ENCODE data around the gene MPLKIP.
A peak's percentile ranks its signal among the peaks of the same experiment; 100 is the strongest.
"Not testable (repeated sequence)": the region's sequence is repeated elsewhere in the genome, so short reads cannot be mapped to it uniquely, and the experiment has no call there.

The MPLKIP gene

DNA sequence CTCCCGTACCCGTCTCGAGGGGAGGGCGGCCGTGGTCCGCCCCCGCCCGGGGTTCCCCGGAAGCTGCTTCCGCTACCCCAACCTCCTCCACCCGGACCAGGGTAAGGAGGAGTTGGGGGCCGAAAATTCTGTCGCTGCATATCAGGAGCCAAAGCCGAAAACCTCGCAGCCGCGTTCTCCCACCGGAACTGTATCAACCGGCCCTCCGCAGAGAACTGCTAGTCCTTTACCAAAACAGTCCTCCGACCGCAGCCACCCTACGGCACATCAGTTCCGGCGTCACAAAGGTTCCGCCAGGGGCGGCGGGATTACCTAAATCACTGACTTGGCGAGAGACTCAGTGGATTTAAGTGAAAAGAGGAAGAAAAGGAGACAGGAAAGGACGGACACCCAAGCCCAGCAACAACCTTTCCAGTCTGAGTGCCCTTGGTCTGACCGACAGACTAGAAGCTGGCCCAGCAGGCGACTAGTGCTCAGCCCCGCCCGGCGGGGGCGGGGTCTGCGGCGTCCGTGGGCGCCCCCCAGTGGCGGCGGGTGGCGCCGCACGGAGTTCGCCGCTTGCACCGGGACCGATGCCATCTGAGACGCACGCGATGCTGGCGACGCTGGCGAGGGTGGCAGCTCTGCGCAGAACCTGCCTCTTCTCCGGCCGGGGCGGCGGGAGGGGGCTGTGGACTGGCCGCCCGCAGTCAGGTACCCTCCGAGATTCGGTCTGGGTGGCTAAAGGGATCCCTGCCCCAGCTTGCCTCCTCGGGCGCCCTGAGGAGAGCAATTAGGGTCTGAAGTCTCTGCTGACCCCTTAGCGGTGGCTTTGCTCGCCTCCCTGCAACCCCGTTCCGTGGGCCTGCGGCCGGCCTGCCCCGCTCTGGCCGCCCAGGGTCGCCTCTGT lies at the start of gene MPLKIP, which contains the start of gene SUGCT:
Gene MPLKIP, minus strand, starts transcription at position 195 of the 889 bp plus-strand sequence. Its CDS starts 55 bp downstream, at position 140.
Gene SUGCT, plus strand, starts transcription at position 578 of the 889 bp plus-strand sequence.
- peak; percentile 82 to 83 for DNase-seq

DNA sequence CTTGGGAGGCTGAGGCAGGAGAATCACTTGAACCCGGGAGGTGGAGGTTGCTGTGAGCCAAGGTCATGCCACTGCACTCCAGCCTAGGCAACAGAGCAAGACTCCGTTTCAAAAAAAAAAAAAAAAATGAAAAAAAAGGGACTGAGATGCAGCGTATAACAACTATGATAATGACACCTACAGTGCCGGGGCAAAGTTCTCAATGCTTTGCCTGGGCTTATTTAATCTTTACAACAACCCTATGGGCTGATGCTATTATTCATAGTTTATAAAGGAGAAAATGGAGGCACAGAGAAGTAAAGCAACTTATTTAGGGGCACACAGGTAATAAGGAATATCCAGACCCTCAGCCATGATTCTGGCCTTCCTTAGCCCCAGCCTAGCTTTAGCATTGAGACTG lies 48.0 kb upstream of the MPLKIP start:
- DNase-seq, result no peak

- no peak for DNase-seq
These were observed 42.6 kb upstream of the MPLKIP start for GRCh38 chr7:40177071-40177470.

GRCh38 chr7:40175725-40176510 lies 41.5 kb upstream of the MPLKIP start:
- DNase-seq, result no peak

- DNase-seq, result not testable (repeated sequence)
These were observed 40.8 kb upstream of the MPLKIP start for GRCh38 chr7:40175256-40175655.

DNA sequence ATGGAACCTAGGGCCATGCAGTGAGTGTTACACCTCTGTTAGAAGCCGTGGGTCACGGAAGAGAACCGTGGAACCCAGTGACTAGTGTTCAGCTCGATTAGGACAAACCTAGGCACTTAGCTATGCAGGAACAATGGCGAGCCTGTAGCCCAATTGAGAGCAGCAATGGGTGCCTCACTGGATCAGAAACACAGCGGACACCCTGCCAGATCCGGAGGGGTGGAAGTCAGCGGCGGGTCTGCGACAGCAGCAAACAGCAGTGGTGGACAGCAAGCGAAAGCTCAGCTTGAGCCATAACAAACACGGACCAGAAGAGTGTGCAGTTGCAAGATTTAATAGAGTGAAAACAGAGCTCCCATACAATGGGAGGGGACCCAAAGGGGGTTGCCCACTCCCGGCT lies 38.7 kb upstream of the MPLKIP start:
- not testable (repeated sequence) for DNase-seq

DNA sequence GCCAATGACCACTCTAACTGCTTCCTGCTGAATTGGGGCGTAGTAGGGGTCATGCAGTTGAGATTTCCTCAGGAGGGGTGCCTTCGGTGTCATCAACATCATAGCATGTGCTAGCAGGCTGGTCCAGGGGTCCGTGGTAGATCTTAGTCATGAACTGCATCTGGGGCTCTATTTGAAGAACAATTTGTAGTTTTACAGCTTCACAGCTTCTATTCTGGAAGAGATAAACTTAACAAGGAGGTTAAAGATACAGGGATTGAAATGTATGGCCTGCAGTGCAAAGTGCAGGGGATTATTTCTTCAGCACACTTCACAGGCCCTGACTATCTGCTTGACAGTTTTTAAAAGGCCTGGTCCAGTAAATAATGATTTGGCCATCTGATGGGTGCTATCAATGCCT lies 33.8 kb upstream of the MPLKIP start:
- DNase-seq, result not testable (repeated sequence)

DNA sequence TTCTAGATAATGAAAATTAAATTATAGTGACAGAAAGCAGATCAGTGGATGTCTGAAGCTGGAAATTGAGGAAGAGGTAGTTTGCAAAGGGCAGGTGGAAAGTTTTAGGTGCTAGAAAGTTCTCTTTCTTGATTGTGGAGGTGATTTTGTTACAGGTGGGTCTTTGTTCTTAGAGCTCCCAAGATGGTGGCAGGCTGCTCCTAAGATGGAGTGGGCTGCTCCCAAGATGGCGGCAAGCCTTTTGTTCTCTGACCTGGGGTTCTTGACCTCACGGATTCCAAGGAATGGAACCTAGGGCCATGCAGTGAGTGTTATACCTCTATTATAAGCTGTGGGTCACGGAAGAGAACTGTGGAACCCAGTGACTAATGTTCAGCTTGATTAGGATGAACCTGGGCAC lies 32.9 kb upstream of the MPLKIP start:
- DNase-seq, result no peak

DNA sequence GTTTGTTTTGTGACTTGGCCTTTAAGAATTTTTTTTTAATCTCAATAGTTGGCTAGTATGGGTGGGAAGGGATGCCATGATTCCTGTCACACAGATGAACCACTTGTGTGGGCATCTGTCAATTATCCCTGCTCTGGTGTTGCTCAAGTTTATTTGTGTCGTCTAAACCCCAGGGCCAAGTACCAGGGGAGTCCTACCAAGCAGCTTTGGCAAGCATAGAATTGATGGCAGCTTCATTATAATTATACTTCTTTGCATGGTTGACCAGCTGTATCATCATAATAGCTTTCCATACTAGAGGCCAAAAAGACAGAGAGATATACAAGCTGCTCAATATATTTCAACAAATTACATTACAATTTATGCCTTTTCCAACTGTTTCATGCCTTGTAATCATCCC lies 30.8 kb upstream of the MPLKIP start:
- no peak for DNase-seq

DNA sequence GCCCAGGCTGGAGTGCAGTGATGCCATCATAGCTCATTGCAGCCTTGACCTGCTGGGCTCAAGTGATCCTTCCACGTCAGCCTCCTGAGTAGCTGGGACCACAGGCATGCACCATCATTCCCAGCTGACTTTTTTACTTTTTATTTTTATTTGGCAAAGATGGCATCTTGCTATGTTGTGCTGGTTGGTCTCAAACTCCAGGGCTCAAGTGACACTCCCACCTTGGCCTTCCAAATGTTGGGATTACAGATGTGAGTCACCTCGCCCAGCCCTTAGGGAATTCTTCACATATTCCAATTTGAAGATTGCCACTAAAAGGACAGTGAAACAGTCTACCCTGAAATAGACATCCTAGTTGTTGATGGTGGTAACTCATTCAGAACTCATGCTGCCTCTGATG lies 28.1 kb upstream of the MPLKIP start:
- DNase-seq, result no peak

DNA sequence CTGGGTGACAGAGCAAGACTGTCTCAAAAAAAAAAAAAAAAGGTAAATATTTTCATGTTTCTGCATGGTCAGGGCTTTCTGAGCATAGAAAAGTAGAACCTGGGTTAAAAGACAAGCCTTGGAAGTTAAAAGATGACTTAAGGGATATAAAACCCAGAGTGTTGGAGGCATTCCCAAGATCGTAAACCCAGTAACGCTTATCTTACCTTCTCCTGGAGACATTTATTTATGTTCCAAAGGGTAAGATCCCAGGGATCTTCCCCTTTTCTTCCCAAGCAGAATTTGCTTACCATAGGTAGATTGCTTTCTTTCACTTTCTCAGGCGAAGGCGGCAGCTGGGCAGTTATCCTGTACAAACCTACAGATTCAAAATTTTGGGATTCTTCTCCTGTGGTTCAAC lies 22.6 kb upstream of the MPLKIP start:
- no peak for DNase-seq

GRCh38 chr7:40151504-40151903 lies 17.1 kb upstream of the MPLKIP start:
- no peak for DNase-seq

- DNase-seq, result no peak
These were observed 14.2 kb upstream of the MPLKIP start for GRCh38 chr7:40148671-40149070.

DNA sequence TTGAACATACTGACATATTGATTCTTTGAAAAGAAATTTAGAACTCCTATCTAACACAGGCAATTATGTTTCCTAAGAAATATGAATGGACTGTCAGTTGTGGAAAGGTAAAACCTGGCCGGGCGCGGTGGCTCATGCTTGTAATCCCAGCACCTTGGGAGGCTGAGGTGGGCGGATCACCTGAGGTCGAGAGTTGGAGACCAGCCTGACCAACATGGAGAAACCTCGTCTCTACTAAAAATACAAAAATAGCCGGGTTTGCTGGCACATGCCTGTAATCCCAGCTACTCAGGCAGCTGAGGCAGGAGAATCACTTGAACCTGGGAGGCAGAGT lies 13.8 kb upstream of the MPLKIP start:
- not testable (repeated sequence) for DNase-seq

DNA sequence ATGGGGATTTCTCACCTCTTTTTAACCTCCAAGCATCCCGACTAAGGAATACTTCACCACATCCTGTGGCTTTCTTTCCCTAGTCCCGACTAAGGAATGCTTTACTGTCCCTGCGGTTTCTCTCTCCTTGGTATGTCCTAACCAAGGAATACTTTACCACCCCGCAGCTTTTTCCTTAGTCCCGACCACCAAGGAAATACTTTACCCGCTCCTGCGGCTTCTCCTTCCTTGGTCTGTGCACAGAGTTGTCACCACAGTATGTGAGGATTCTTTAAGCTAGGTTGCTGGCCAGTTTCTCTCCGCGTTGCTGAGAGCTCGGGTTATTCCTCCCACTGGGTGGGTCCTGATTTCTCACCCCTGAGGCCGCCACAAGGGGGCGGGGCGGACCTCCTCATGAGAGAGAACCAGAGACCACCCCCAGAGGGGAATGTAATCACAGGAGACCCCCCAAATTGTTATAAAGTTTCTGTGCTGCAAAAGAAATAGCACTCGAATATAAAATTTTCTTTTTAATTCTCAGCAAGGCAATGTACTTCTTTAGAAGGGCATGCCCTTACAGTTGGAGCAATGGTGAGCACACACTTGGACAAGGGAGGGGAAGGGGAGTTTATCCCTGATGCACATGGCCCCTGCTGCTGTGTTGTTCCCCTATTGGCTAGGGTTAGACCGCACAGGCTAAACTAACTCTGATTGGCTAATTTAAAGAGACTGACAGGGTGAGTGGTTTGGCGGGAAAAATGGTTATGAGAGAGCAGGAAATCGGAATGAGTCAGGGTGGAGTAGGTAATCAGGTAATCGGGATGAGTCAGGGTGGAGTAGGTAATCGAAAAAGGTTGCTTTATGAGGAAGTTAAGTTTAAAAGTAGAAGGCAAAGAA lies 13.2 kb upstream of the MPLKIP start:
- no peak for DNase-seq

GRCh38 chr7:40145596-40146130 lies 11.2 kb upstream of the MPLKIP start:
- not testable (repeated sequence) for DNase-seq

- not testable (repeated sequence) for DNase-seq
These were observed 7.5 kb upstream of the MPLKIP start for GRCh38 chr7:40141916-40142315.

GRCh38 chr7:40139891-40140290 lies 5.5 kb upstream of the MPLKIP start:
- DNase-seq, result not testable (repeated sequence)

- DNase-seq, result no peak
These were observed 4.6 kb upstream of the MPLKIP start for GRCh38 chr7:40138973-40139372.

GRCh38 chr7:40137563-40137962 lies 3.1 kb upstream of the MPLKIP start:
- no peak for DNase-seq

DNA sequence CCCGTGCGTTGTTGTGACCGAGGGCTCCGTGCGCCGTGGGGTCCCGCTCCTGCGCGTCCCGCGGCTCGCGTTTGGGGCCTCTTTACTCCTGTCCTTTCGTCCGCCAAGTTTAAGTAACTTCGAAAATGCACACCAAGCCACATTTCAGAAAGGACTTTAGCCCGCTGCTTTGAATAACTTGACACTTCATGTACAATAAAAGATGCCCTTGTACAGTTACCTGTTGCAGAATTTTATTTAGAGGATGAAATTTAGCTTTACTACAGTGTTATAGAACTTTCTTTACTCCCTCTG lies 842 bp upstream of the MPLKIP start:
- no peak for DNase-seq

DNA sequence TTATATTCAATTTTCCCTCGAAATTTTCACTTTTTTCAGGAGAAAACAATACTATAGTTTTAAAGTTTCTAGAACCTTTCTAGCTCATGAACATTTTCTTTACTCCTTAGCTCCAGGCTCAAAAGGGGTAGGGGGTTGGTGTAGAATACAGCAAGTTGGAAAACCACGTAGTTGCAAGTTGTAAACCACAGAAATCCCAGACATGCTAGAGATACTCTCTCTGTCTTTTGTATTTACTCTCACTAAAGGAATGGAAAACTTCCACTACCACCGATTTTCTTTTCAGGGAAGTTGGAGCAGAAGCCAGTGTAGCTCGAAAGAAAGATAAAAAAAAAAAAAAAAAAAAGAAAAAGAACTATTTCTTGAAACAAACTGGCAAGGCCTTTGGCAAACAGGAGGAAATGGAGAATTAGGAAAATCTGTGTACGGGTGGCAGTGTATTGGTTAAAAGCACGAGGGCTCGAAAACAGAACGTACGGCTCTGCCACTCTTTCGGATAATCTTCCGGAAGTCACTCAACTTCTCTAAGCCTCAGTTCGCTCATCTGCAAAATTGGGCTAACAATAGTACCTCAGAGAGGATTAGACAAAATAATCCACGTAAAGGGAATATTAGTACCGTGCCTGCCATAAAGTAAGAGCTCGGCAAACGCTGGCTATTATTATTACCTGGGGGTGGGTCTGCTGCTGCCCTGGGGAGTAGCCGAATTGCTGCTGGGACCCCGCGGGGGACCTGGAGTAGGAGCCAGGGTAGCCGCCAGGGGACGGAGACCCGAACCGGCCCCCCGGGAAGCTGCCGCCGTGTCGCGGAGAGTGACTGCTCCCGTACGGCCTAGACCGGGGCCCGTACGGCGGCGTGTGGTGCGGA lies 628 bp downstream of the MPLKIP start:
- DNase-seq, result no peak
